SU-DHL-6 (cell line): Measurements from ENCODE around the gene CLSTN2.

ENCODE experiments used
- H2AFZ ChIP-seq: fragments of 200-600 bp; sonication (generic); 2 replicates; pipeline ENCODE4 v1.6.1; 2014; ENCODE audit warnings: low read depth, mild to moderate bottlenecking, moderate library complexity, mixed read lengths, antibody characterized with exemption, low read length; ENCODE audit not compliant: severe bottlenecking
- H3F3A ChIP-seq: fragments of 200-600 bp; shearing (Covaris generic); 2 replicates; pipeline ENCODE4 v1.6.0; 2016; ENCODE audit warnings: antibody characterized with exemption, mild to moderate bottlenecking; ENCODE audit not compliant: insufficient read depth
- H3K27ac ChIP-seq: fragments of 200-600 bp; sonication (generic); 2 replicates; pipeline ENCODE4 v1.5.1; 2016; ENCODE audit warnings: low read depth, mild to moderate bottlenecking, low read length, moderate library complexity, mixed read lengths
- H3K27me3 ChIP-seq: fragments of 200-600 bp; sonication (generic), shearing (Covaris generic); 2 replicates; pipeline ENCODE4 v1.6.0; 2014; ENCODE audit warnings: mild to moderate bottlenecking, low read length
- H3K36me3 ChIP-seq: fragments of 200-600 bp; sonication (generic); 2 replicates; pipeline ENCODE4 v1.6.1; 2014; ENCODE audit warnings: mild to moderate bottlenecking, low read length, mixed read lengths
- H3K4me2 ChIP-seq: fragments of 300-600, 200-600 bp; shearing (Covaris generic), sonication (generic); 2 replicates; pipeline ENCODE4 v1.6.0; 2014; ENCODE audit warnings: low read length, low read depth, mild to moderate bottlenecking; ENCODE audit not compliant: poor library complexity, severe bottlenecking
- H3K4me3 ChIP-seq: fragments of 200-600 bp; sonication (generic); 2 replicates; pipeline ENCODE4 v1.5.1; 2014; ENCODE audit warnings: antibody characterized with exemption, low read length, mild to moderate bottlenecking, mixed read lengths; ENCODE audit not compliant: insufficient read depth, poor library complexity, severe bottlenecking
- H3K79me2 ChIP-seq: fragments of 200-600 bp; sonication (generic); 2 replicates; pipeline ENCODE4 v1.6.1; 2014; ENCODE audit warnings: mild to moderate bottlenecking, low read length, moderate library complexity; ENCODE audit not compliant: insufficient read depth
- H3K9ac ChIP-seq: fragments of 200-600 bp; sonication (generic); 2 replicates; pipeline ENCODE4 v1.7.0; 2014; ENCODE audit warnings: mild to moderate bottlenecking, low read length
- H3K9me2 ChIP-seq: fragments of 200-600 bp; sonication (generic); replicated peaks from 2 replicates; pipeline ENCODE4 v1.6.1; 2014; ENCODE audit warnings: low read length; ENCODE audit not compliant: insufficient read depth
- H3K9me3 ChIP-seq: fragments of 200-600 bp; sonication (generic); 2 replicates; pipeline ENCODE4 v1.6.1; 2014; ENCODE audit warnings: low read length, mixed read lengths; ENCODE audit not compliant: insufficient read depth
- H4K20me1 ChIP-seq: fragments of 200-600 bp; sonication (generic); 2 replicates; pipeline ENCODE4 v1.6.1; 2014; ENCODE audit warnings: low read depth, mild to moderate bottlenecking, antibody characterized with exemption, low read length, moderate library complexity, mixed read lengths
- CTCF ChIP-seq: fragments of 200-600 bp; sonication (generic); IDR thresholded peaks from one replicate; pipeline ENCODE4 v1.5.1; 2017; ENCODE audit warnings: antibody characterized with exemption, mild to moderate bottlenecking, low read length, moderate library complexity; ENCODE audit not compliant: insufficient read depth, poor library complexity, severe bottlenecking
- EZH2phosphoT487 ChIP-seq: fragments of 200-600 bp; sonication (generic), shearing (Covaris generic); conservative IDR thresholded peaks from 2 replicates; pipeline ENCODE4 v1.6.1; 2018; ENCODE audit warnings: mild to moderate bottlenecking, antibody characterized with exemption, low read length, moderate library complexity, mixed read lengths

The CLSTN2 gene

GRCh38 chr3:140225996-140226395 is 291.0 kb downstream of the CLSTN2 start:
- H3K79me2 ChIP-seq, result no peaks in the 10 kb centered on the region
- no peaks in the 10 kb centered on the region for H3K9me3 ChIP-seq
- no peak overlapping the region for H3K4me2 ChIP-seq
- H2AFZ ChIP-seq, result no peak overlapping the region
- TF ChIP-seq CTCF (no peak), EZH2phosphoT487 (no peak)
- H3K4me3 ChIP-seq, result no peak overlapping the region
- no peaks in the 10 kb centered on the region for H4K20me1 ChIP-seq
- H3K27me3 ChIP-seq, result no peaks in the 10 kb centered on the region
- no peaks in the 10 kb centered on the region for H3K9me2 ChIP-seq
- no peaks in the 10 kb centered on the region for H3K36me3 ChIP-seq
- no peak overlapping the region for H3K27ac ChIP-seq
- no peak overlapping the region for H3K9ac ChIP-seq
- H3F3A ChIP-seq, result no peaks in the 10 kb centered on the region

GRCh38 chr3:140233702-140234101 is 298.7 kb downstream of the CLSTN2 start:
- H4K20me1 ChIP-seq, result no peaks in the 10 kb centered on the region
- H2AFZ ChIP-seq, result no peak overlapping the region
- H3K79me2 ChIP-seq, result no peaks in the 10 kb centered on the region
- no peaks in the 10 kb centered on the region for H3K9me3 ChIP-seq
- no peak overlapping the region for H3K9ac ChIP-seq
- H3F3A ChIP-seq, result no peaks in the 10 kb centered on the region
- H3K9me2 ChIP-seq, result no peaks in the 10 kb centered on the region
- no peaks in the 10 kb centered on the region for H3K36me3 ChIP-seq
- no peak overlapping the region for H3K4me3 ChIP-seq
- H3K4me2 ChIP-seq, result no peak overlapping the region
- no peak for TF ChIP-seq CTCF
- no peak for TF ChIP-seq EZH2phosphoT487
- H3K27me3 ChIP-seq, result no peaks in the 10 kb centered on the region
- no peak overlapping the region for H3K27ac ChIP-seq

GRCh38 chr3:140234256-140234655 is 299.3 kb downstream of the CLSTN2 start:
- no peaks in the 10 kb centered on the region for H3K79me2 ChIP-seq
- no peak overlapping the region for H3K27ac ChIP-seq
- no peaks in the 10 kb centered on the region for H3K9me2 ChIP-seq
- H3K9ac ChIP-seq, result no peak overlapping the region
- no peaks in the 10 kb centered on the region for H3K9me3 ChIP-seq
- no peaks in the 10 kb centered on the region for H3K36me3 ChIP-seq
- H4K20me1 ChIP-seq, result no peaks in the 10 kb centered on the region
- no peaks in the 10 kb centered on the region for H3K27me3 ChIP-seq
- no peak overlapping the region for H3K4me3 ChIP-seq
- H3F3A ChIP-seq, result no peaks in the 10 kb centered on the region
- no peak overlapping the region for H3K4me2 ChIP-seq
- H2AFZ ChIP-seq, result no peak overlapping the region
- TF ChIP-seq CTCF, result no peak
- TF ChIP-seq EZH2phosphoT487, result no peak
